GM18511 (cell line): ENCODE data around the gene ZNF436.
"Not testable (repeated sequence)": the region's sequence is repeated elsewhere in the genome, so short reads cannot be mapped to it uniquely, and the experiment has no call there.

Source experiments
- ATAC-seq: cut with Tn5 transposase; IDR thresholded peaks from one replicate; pipeline ENCODE4 v1.9.1; 2021; ENCODE audit warnings: mild to moderate bottlenecking, moderate library complexity; ENCODE audit not compliant: unreplicated experiment

The ZNF436 gene

GRCh38 chr1:23330846-23331245, 38.8 kb downstream of the ZNF436 start:
- ATAC-seq, result no peak

- no peak for ATAC-seq
Observed at GRCh38 chr1:23325393-23325792, 44.2 kb downstream of the ZNF436 start.

- no peak for ATAC-seq
Observed at GRCh38 chr1:23322770-23323169, 46.9 kb downstream of the ZNF436 start.

GRCh38 chr1:23310280-23310679, 59.4 kb downstream of the ZNF436 start:
- not testable (repeated sequence) for ATAC-seq
